Measurements from ENCODE around the gene DDX1. TPM values are rescaled to one million over a fixed set of nuclear protein-coding genes. Genes with fewer than 3 reads are reported as not detected.

DDX1 gene
- total and polyA plus RNA-seq, 2 of the 4 experiments (the other 2 are of a cell fraction): 73.6 to 74.9 TPM

DNA sequence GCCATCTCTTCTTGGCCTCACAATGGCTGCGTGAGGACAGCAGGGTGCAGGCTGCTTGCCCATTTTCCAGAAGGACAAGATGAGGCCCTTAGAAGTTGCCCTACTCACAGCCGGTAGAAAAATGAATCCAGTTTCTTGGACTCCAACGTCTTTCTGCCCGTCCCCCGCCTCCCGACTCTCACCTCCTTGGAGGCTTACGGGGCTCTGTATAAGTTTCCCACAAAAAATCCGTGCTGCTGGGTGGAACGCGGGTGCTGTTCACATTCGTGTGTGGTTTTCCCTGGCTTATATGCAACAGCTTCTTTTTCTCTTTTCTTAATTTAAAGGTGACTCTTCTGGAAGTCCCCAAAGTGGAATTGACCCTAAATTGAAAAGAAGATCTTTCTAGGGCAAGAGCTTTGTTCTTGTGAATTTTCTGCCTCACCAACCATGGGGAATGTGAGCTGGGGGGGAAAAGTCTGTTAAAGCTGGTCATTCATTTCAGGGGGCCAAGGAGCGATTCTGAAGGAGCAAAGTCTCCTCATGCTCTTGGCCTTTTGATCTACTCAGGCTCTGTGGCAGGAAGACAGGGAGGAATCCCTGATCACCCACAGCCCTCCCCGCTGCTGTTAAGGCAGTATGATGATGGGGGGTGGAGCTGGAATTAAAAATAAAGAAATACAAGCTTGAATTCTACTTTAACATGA is 51.3 kb downstream of the DDX1 start:
- no peak overlapping the region for H2BK15ac ChIP-seq (ENCODE audit: low read depth, low read length)
- H4K91ac ChIP-seq (ENCODE audit: insufficient read depth, low read depth, low read length): no peak overlapping the region
- ATAC-seq (ENCODE audit: low read depth): no peak
- no peaks in the 10 kb centered on the region for H3K9me1 ChIP-seq (ENCODE audit: insufficient read depth, low read length)
- no peak overlapping the region for H2AK9ac ChIP-seq (replicated peaks; ENCODE audit: low read depth, low read length, poor library complexity)
- no peaks in the 10 kb centered on the region; the same call in 1 of the 2 replicates for H3K27me3 ChIP-seq (ENCODE audit: control insufficient read depth, insufficient read depth, low read length)
- no peak overlapping the region for H2AFZ ChIP-seq (replicated peaks; ENCODE audit: low read length, poor library complexity)
- H3K4ac ChIP-seq (ENCODE audit: low read depth, low read length): no peak overlapping the region
- H3K14ac ChIP-seq (replicated peaks; ENCODE audit: low read depth, low read length): no peak overlapping the region
- H3K79me1 ChIP-seq (ENCODE audit: low read depth in 1 of 2, low read length in 2 of 2): no peaks in the 10 kb centered on the region
- no peak overlapping the region for H2BK5ac ChIP-seq (ENCODE audit: low read depth, low read length, poor library complexity, severe bottlenecking)
- no peaks in the 10 kb centered on the region; the same call in 1 of the 2 replicates for H3K9me3 ChIP-seq (ENCODE audit: control insufficient read depth, insufficient read depth, low read length)
- H3K4me2 ChIP-seq (ENCODE audit: low read depth, low read length): no peak overlapping the region
- intact Hi-C loops (cut with micrococcal nuclease): no loop called here
- H3K4me1 ChIP-seq (ENCODE audit: control insufficient read depth, insufficient read depth, low read length): peaks cover 2% of the 10 kb centered on the region; the same call in 1 of the 2 replicates
- dilution Hi-C loops (cut with HindIII; ENCODE audit: low sequenced_read_pairs, unreplicated experiment): no loop called here
- no peak overlapping the region for H2BK120ac ChIP-seq (ENCODE audit: low read depth, low read length)
- no peaks in the 10 kb centered on the region for H3K36me3 ChIP-seq (ENCODE audit: control insufficient read depth, insufficient read depth, low read length)
- no peaks in the 10 kb centered on the region for H4K20me1 ChIP-seq (ENCODE audit: insufficient read depth, low read length)
- no peak overlapping the region for H2BK20ac ChIP-seq (ENCODE audit: low read depth, low read length)
- BruUV-seq (replicated peaks): no TSS peak
- H4K8ac ChIP-seq (ENCODE audit: low read depth in 2 of 2, low read length in 2 of 2): no peak overlapping the region
- in situ Hi-C loops (cut with MboI; ENCODE audit: low sequenced_read_pairs): no loop called here
- no peak overlapping the region for H3K27ac ChIP-seq (ENCODE audit: insufficient read depth, low read length)
- no peak overlapping the region for H3K56ac ChIP-seq (ENCODE audit: extremely low read depth, insufficient read depth, low read length)
- H3K9ac ChIP-seq (ENCODE audit: low read depth, low read length): no peak overlapping the region
- WGBS, 2 experiments (ENCODE audit: extremely low coverage in 2 of 2, insufficient read length in 1 of 2): no CpG with 5 or more reads among the region's 13 CpGs
- no peak overlapping the region for H4K5ac ChIP-seq (ENCODE audit: low read depth, low read length)
- POLR2A ChIA-PET (ENCODE audit: unreplicated experiment): no interaction called here
- no peak overlapping the region for H3K23ac ChIP-seq (ENCODE audit: low read depth, low read length)
- no peak for DNase-seq
- no peak overlapping the region for H3K18ac ChIP-seq (ENCODE audit: low read depth, low read length)
- H2AK5ac ChIP-seq (ENCODE audit: low read depth, low read length): no peak overlapping the region
- CTCF ChIA-PET: no interaction called here
- TF ChIP-seq BHLHE40 (IDR thresholded peaks at IDR 0.05; ENCODE audit: low read depth, low read length): no peak
- no peak for TF ChIP-seq RAD21 (IDR thresholded peaks at IDR 0.05; ENCODE audit: low read length)
- no peak for TF ChIP-seq MXI1 (IDR thresholded peaks at IDR 0.05; ENCODE audit: borderline replicate concordance, low read depth, low read length)
- TF ChIP-seq SMC3 (IDR thresholded peaks at IDR 0.05; ENCODE audit: low read depth, low read length): no peak
- TF ChIP-seq, protein P1, sequence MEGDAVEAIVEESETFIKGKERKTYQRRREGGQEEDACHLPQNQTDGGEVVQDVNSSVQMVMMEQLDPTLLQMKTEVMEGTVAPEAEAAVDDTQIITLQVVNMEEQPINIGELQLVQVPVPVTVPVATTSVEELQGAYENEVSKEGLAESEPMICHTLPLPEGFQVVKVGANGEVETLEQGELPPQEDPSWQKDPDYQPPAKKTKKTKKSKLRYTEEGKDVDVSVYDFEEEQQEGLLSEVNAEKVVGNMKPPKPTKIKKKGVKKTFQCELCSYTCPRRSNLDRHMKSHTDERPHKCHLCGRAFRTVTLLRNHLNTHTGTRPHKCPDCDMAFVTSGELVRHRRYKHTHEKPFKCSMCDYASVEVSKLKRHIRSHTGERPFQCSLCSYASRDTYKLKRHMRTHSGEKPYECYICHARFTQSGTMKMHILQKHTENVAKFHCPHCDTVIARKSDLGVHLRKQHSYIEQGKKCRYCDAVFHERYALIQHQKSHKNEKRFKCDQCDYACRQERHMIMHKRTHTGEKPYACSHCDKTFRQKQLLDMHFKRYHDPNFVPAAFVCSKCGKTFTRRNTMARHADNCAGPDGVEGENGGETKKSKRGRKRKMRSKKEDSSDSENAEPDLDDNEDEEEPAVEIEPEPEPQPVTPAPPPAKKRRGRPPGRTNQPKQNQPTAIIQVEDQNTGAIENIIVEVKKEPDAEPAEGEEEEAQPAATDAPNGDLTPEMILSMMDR (conservative IDR thresholded peaks at IDR 0.05; ENCODE audit: low read depth, low read length): no peak
- H3K4me3 ChIP-seq (ENCODE audit: insufficient read depth, low read depth, low read length): no peak overlapping the region

Data from IMR-90 (cell line).